Measurements from ENCODE around the gene ACYP1. TPM values are rescaled to one million over a fixed set of nuclear protein-coding genes. Genes with fewer than 3 reads are reported as not detected.

The ACYP1 gene
- total and polyA plus RNA-seq, 9 of the 15 experiments (the other 6 are each of a cell fraction or from before 2014, with no cell fraction given): 19.9 to 113 (median 52.3) TPM

GRCh38 chr14:75050852-75051555, 12.8 kb downstream of the ACYP1 start, which contains the start of gene MLH3 (continued):
- TF ChIP-seq, protein P1, sequence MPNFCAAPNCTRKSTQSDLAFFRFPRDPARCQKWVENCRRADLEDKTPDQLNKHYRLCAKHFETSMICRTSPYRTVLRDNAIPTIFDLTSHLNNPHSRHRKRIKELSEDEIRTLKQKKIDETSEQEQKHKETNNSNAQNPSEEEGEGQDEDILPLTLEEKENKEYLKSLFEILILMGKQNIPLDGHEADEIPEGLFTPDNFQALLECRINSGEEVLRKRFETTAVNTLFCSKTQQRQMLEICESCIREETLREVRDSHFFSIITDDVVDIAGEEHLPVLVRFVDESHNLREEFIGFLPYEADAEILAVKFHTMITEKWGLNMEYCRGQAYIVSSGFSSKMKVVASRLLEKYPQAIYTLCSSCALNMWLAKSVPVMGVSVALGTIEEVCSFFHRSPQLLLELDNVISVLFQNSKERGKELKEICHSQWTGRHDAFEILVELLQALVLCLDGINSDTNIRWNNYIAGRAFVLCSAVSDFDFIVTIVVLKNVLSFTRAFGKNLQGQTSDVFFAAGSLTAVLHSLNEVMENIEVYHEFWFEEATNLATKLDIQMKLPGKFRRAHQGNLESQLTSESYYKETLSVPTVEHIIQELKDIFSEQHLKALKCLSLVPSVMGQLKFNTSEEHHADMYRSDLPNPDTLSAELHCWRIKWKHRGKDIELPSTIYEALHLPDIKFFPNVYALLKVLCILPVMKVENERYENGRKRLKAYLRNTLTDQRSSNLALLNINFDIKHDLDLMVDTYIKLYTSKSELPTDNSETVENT (CRISPR knock-in tag; IDR thresholded peaks at IDR 0.05): no peak
- TF ChIP-seq HDAC8 (tag; IDR thresholded peaks at IDR 0.05): peak; percentile 49; the same call in 1 of the 2 replicates
- TF ChIP-seq NRF1 (conservative IDR thresholded peaks at IDR 0.05 in 1 of 2, IDR thresholded peaks at IDR 0.05 in 1 of 2): peak; percentile 98
- no peak for TF ChIP-seq ZNF408 (CRISPR knock-in tag; IDR thresholded peaks at IDR 0.05; ENCODE audit: low read depth)
- peak; percentile 22; the same call in 1 of the 2 replicates for TF ChIP-seq SOX6 (IDR thresholded peaks at IDR 0.05)
- no peak for TF ChIP-seq TEAD1 (CRISPR knock-in tag; IDR thresholded peaks at IDR 0.05)
- TF ChIP-seq ZNF699 (CRISPR knock-in tag; IDR thresholded peaks at IDR 0.05; ENCODE audit: insufficient replicate concordance): no peak
- TF ChIP-seq ZHX1 (conservative IDR thresholded peaks at IDR 0.05; ENCODE audit: low read length): no peak
- TF ChIP-seq, protein P2, sequence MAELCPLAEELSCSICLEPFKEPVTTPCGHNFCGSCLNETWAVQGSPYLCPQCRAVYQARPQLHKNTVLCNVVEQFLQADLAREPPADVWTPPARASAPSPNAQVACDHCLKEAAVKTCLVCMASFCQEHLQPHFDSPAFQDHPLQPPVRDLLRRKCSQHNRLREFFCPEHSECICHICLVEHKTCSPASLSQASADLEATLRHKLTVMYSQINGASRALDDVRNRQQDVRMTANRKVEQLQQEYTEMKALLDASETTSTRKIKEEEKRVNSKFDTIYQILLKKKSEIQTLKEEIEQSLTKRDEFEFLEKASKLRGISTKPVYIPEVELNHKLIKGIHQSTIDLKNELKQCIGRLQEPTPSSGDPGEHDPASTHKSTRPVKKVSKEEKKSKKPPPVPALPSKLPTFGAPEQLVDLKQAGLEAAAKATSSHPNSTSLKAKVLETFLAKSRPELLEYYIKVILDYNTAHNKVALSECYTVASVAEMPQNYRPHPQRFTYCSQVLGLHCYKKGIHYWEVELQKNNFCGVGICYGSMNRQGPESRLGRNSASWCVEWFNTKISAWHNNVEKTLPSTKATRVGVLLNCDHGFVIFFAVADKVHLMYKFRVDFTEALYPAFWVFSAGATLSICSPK (IDR thresholded peaks at IDR 0.05; ENCODE audit: borderline replicate concordance): no peak
- no peak for TF ChIP-seq PTTG1 (tag; IDR thresholded peaks at IDR 0.05; ENCODE audit: low read depth)
- no peak for TF ChIP-seq RBM17 (IDR thresholded peaks at IDR 0.05; ENCODE audit: borderline replicate concordance, low read depth, low read length)
- TF ChIP-seq, protein P3, sequence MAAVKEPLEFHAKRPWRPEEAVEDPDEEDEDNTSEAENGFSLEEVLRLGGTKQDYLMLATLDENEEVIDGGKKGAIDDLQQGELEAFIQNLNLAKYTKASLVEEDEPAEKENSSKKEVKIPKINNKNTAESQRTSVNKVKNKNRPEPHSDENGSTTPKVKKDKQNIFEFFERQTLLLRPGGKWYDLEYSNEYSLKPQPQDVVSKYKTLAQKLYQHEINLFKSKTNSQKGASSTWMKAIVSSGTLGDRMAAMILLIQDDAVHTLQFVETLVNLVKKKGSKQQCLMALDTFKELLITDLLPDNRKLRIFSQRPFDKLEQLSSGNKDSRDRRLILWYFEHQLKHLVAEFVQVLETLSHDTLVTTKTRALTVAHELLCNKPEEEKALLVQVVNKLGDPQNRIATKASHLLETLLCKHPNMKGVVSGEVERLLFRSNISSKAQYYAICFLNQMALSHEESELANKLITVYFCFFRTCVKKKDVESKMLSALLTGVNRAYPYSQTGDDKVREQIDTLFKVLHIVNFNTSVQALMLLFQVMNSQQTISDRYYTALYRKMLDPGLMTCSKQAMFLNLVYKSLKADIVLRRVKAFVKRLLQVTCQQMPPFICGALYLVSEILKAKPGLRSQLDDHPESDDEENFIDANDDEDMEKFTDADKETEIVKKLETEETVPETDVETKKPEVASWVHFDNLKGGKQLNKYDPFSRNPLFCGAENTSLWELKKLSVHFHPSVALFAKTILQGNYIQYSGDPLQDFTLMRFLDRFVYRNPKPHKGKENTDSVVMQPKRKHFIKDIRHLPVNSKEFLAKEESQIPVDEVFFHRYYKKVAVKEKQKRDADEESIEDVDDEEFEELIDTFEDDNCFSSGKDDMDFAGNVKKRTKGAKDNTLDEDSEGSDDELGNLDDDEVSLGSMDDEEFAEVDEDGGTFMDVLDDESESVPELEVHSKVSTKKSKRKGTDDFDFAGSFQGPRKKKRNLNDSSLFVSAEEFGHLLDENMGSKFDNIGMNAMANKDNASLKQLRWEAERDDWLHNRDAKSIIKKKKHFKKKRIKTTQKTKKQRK (IDR thresholded peaks at IDR 0.05; ENCODE audit: borderline replicate concordance, low read depth, low read length): no peak
- TF ChIP-seq POLR2B (IDR thresholded peaks at IDR 0.05; ENCODE audit: low read depth, partially characterized antibody): peak; percentile 86
- no peak for TF ChIP-seq ZNF561 (CRISPR knock-in tag; conservative IDR thresholded peaks at IDR 0.05)
- 0 out of 2 replicates have a peak, but pooled peaks have one; percentile 29 for TF ChIP-seq GABPB1 (CRISPR knock-in tag; IDR thresholded peaks at IDR 0.05)
- no peak for TF ChIP-seq NONO (IDR thresholded peaks at IDR 0.05; ENCODE audit: low read depth in 2 of 2, low read length in 1 of 2)
- no peak for TF ChIP-seq ELF2 (CRISPR knock-in tag; IDR thresholded peaks at IDR 0.05)
